ENCODE measurements around the gene SLC4A2.
"Not testable (repeated sequence)": the region's sequence is repeated elsewhere in the genome, so short reads cannot be mapped to it uniquely, and the experiment has no call there.

The SLC4A2 gene

DNA sequence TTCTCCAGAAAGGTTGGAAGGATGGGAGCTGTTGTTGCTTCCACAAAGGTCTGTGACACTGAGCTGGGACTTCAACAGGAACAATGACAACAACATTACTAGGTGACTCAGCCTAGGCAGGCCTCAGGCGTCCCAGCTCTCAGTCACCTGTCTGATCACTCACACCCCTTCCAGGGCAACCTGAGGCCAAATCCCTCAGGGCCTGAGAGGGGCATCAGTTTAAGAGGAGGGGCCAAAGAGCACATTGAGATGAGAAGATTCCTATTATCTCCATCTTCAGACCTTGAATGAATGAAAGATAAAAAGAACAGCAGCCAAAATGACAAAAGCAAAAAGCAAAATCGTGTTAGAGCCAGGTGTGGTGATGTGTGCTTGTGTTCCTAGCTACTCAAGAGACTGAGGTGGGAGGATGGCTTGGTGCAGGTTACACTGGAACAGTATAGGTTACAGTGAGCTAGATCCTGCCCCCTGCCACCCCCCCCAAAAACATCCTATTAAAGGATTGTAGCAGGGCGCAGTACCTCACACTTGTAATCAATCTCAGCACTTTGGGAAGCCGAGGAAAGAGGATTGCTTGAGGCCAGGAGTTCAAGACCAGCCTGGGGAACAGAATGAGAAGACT lies 34.8 kb upstream of the SLC4A2 start, which contains the start of gene ATG9B:
Gene ATG9B, minus strand, starts transcription at position 60 of the 622 bp plus-strand sequence. CDS start 71 bp downstream, outside the sequence.
- no peak for DNase-seq (ENCODE audit: low read depth in 2 of 2)

DNA sequence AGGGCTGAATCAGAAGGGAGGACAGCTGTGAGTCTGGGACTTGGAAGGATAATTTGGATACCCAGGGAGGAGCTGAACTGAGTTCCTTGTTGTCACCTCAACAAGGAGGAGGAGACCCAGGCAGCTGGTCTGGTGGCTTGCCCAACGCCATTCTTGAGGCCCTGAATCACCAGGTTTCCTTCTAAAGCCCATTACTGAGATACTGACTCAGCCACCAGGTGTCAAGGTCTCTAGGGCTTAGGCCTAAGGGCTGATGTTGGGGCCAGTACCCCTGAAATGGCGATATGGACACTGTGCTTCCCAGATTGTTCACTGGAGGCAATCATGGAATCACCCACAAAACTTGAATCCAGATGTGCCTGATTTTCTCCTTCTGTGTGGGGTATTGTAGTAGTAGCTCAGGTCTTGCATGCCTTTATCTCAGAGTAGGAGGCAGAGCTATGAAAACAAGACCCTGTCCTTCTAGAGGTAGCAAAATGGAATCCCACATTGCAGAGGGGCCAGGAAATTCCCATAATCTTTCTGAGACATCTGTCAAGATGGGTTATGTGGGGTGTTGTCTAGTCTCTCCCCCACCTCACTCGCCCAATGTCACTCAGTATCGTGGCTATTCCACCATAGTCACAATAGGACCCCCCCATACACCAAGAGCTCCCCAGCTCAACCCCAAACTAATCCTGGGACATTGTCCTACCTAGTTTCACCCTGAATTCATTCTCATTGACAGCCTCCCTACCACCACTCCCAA lies 33.3 kb upstream of the SLC4A2 start:
- no peak for DNase-seq (ENCODE audit: low read depth in 2 of 2)

DNA sequence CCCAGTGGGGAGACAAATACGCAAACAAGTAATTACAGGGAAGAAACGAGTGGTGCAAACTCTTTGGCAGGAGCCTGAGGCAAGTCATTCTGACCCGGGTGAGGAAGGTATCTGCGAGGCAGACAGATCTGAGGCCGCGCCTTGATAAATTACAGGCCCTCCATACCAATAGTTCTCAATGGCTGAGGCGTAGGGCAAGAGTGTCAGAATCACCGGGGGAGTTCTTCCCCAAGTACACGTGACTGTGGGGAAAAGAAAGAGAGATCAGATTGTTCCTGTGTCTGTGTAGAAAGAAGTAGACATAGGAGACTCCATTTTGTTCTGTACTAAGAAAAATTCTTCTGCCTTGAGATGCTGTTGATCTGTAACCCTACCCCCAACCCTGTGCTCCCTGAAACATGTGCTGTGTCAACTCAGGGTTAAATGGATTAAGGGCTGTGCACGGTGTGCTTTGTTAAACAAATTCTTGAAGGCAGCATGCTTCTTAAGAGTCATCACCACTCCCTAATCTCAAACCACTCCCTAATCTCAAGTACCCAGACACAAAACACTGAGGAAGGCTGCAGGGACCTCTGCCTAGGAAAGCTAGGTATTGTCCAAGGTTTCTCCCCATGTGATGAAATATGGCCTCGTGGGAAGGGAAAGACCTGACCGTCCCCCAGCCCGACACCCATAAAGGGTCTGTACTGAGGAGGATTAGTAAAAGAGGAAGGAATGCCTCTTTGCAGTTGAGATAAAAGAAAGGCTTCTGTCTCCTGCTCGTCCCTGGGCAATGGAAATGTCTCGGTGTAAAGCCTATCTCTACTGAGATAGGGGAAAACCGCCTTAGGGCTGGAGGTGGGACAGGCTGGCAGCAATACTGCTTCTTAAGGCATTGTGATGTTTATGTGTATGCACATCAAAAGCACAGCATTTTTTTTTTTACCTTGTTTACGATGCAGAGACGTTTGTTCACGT lies 32.3 kb upstream of the SLC4A2 start:
- not testable (repeated sequence) for DNase-seq (ENCODE audit: low read depth in 2 of 2)

GRCh38 chr7:151027728-151028130 lies 31.7 kb upstream of the SLC4A2 start:
- peak in 1 of 2 donors; percentile 50 for DNase-seq (ENCODE audit: low read depth in 2 of 2)

DNA sequence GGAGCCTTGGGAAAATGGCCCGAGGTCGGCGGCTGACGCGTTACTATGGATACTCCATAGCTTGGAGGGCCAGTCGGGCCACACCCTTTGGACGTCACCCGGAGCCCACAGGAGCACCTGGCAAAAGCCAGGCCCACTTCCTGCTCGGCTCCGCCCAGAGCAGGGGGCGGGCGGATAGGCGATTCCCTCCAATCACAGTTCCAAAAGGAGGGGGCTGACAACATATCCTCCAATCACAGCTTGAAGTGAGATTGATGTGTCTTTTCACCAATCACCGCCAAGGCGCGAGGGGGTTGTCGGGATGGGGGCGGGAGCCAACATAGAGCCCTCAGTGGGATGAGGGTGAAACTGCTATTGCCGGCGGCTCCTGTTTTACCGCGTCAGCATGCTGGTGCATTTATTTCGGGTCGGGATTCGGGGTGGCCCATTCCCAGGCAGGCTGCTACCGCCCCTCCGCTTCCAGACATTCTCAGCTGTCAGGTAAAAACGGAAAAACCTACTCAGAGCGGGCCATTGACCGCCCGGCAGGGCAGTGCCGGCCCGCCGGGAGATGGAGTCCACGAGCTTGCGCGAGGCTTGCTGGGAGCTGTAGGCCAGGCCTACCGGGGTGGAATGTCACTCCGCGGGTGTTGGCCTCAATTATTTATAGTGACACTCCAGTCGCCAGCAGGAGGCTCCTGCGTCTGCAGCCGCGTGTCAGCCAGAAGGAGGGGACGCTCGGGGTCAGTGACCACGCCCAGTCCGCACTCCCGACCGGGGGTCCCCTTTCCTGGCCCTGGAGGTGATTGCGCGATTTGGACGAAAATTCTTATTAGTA lies 31.1 kb upstream of the SLC4A2 start, which contains the start of gene ABCB8:
Gene ABCB8, plus strand, starts transcription at position 320 of the 817 bp plus-strand sequence. Its CDS starts 66 bp downstream, at position 386.
- peak; percentile 94 to 98 for DNase-seq (ENCODE audit: low read depth in 2 of 2)

GRCh38 chr7:151028948-151029501 lies 30.4 kb upstream of the SLC4A2 start:
- DNase-seq (ENCODE audit: low read depth in 2 of 2) = no peak

- DNase-seq (ENCODE audit: low read depth in 2 of 2) = no peak
Observed at GRCh38 chr7:151031011-151031410, 28.4 kb upstream of the SLC4A2 start.

DNA sequence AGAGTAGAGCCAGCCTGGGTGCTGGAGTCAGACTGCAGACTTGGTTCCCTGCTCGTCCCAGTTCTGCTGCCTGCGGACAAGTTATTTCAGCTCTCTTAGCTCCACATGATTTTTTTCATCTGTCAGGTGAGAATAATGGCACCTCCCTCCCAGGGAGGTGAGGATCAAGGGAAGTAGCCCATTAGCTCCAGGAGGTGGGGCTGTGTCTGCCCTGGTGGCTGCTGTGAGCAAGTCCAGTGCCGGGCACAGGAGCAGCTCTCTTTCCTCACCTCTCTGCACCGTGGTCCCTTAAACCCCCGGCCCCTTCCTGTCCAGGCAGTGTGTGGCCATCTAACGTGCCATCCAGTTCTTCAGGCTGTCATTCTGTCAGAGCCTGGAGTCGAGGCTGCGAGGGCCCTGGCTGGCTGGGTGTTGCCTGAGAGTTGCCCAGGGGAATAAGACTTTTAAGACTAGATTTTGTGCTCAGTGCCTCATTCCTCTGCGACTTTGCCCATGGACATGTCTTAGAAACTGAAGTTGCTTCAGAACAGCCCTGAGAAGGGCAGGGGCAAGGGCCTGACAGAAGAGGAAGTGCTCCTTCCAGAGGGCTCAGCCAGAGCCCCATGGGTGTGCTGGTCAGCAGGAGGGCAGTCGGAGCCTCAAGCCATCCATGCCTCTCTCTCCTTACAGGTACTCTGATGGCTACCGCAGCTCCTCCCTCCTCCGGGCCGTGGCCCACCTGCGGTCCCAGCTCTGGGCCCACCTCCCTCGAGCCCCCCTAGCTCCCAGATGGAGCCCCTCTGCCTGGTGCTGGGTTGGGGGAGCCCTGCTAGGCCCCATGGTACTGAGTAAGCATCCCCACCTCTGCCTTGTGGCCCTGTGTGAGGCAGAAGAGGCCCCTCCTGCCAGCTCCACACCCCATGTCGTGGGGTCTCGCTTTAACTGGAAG lies 26.2 kb upstream of the SLC4A2 start:
- DNase-seq (ENCODE audit: low read depth in 2 of 2) = no peak

- DNase-seq (ENCODE audit: low read depth in 2 of 2) = no peak
Observed at GRCh38 chr7:151033864-151034249, 25.5 kb upstream of the SLC4A2 start.

DNA sequence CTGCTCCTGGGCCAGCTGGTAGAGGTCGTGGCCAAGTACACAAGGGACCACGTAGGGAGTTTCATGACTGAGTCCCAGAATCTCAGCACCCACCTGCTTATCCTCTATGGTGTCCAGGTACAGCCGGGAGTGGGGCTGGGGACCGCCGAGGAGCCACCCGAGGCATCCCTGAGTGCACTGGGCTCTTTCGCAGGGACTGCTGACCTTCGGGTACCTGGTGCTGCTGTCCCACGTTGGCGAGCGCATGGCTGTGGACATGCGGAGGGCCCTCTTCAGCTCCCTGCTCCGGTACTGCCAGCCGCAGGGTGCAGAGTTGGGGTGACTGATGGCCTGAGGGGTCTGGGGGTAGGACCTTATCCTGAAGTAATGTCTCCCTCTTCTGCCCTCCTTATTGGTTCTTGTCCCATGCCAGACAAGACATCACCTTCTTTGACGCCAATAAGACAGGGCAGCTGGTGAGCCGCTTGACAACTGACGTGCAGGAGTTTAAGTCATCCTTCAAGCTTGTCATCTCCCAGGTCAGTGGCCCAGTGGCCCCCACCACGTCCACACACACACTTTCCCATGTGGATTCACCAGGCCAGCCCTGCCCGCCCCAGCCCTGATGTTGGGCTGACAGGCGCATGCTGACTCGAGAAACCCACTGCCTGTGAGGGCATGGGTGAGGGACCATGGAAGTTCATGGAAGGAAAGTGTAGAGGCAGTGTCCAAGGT lies 24.9 kb upstream of the SLC4A2 start:
- DNase-seq (ENCODE audit: low read depth in 2 of 2) = no peak

GRCh38 chr7:151035026-151035717 lies 24.2 kb upstream of the SLC4A2 start:
- DNase-seq (ENCODE audit: low read depth in 2 of 2) = no peak

DNA sequence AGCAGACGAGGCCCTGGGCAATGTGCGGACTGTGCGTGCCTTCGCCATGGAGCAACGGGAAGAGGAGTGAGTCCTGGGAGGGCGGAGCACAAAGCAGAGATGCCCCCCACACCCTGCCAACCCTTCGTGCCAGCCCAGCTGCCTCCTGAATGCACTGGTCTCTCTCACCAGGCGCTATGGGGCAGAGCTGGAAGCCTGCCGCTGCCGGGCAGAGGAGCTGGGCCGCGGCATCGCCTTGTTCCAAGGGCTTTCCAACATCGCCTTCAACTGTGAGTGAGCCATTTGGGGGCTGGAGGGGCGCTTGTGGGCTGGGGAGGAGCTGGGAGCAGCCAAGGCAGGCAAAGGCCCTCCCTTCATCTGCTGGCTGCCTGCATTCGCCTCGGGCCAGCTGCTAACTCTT lies 23.5 kb upstream of the SLC4A2 start:
- no peak for DNase-seq (ENCODE audit: low read depth in 2 of 2)

GRCh38 chr7:151038951-151039849 lies 20.2 kb upstream of the SLC4A2 start:
- DNase-seq (ENCODE audit: low read depth in 2 of 2) = peak; percentile 58 to 65

DNA sequence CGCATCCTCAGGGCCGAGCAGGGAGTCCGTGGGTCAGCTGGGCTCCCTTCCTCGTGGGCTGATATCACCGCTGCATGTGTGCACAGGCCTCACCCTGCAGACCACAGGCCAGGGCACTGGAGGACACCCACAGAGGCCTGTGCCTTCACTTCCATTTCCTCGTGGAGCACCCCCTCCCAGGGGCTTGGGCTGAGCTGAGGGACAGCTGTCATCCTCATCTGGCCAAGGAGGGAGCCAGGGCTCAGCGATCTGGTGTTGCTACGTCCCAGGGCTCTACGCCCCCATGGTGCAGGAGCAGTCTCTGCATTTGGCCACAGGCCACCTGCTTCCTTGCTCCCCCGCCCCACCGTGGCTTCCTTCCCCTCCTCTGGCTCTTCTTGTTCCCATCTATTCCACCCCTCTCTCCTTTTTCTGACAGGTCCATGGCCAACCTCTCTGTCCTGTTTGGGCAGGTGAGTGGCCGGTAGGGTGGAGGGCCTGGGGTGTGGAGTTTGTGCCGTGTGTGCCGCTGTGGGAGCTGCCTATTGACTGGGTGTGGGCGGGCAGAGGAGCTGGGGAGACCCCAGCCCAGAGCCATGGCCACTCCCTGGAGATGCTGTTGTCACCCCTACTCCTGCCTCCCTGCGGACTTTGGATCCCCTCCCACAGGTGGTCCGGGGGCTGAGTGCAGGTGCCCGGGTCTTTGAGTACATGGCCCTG lies 19.4 kb upstream of the SLC4A2 start:
- DNase-seq (ENCODE audit: low read depth in 2 of 2) = no peak

DNA sequence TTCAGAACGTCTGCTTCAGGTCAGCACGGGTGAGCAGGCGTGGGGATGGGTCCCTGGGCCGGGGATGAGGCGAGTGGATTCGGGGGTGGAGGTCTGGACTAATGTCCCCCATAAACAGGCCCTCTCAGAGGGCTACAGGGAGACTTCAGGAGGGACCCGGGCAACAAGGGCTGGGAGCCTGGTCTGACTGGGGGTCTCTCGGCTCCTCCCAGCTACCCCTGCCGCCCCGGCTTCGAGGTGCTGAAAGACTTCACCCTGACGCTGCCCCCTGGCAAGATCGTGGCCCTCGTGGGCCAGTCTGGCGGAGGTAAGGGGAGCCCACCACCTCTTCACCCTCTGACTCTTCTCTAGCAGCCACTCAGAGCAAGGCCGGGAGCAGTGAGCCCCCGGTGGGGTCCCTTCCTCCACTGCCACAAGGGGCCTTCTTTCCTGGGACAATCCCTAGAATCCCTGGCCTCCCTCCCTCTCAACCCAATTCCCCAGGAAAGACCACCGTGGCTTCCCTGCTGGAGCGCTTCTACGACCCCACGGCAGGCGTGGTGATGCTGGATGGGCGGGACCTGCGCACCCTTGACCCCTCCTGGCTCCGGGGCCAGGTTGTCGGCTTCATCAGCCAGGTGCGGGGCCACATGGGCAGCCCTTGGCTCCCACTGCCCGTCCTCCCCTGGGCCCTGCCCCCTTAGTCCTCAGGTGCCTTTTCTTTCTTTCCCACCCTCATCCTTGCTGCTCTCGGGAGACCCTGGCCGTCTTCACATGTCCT lies 18.6 kb upstream of the SLC4A2 start:
- DNase-seq (ENCODE audit: low read depth in 2 of 2) = no peak

DNA sequence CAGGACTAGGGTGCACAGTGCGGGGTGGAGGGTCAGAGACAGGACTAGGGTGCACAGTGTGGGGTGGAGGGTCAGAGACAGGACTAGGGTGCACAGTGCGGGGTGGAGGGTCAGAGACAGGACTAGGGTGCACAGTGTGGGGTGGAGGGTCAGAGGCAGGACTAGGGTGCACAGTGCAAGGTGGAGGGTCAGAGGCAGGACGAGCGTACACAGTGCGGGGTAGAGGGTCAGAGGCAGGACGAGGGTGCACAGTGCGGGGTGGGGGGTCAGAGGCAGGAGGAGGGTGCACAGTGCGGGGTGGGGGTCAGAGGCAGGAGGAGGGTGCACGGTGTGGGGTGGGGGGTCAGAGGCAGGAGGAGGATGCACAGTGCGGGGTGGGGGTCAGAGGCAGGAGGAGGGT lies 15.9 kb upstream of the SLC4A2 start:
- not testable (repeated sequence) for DNase-seq (ENCODE audit: low read depth in 2 of 2)
